ENCODE data around the gene USP35.

The USP35 gene, protein sequence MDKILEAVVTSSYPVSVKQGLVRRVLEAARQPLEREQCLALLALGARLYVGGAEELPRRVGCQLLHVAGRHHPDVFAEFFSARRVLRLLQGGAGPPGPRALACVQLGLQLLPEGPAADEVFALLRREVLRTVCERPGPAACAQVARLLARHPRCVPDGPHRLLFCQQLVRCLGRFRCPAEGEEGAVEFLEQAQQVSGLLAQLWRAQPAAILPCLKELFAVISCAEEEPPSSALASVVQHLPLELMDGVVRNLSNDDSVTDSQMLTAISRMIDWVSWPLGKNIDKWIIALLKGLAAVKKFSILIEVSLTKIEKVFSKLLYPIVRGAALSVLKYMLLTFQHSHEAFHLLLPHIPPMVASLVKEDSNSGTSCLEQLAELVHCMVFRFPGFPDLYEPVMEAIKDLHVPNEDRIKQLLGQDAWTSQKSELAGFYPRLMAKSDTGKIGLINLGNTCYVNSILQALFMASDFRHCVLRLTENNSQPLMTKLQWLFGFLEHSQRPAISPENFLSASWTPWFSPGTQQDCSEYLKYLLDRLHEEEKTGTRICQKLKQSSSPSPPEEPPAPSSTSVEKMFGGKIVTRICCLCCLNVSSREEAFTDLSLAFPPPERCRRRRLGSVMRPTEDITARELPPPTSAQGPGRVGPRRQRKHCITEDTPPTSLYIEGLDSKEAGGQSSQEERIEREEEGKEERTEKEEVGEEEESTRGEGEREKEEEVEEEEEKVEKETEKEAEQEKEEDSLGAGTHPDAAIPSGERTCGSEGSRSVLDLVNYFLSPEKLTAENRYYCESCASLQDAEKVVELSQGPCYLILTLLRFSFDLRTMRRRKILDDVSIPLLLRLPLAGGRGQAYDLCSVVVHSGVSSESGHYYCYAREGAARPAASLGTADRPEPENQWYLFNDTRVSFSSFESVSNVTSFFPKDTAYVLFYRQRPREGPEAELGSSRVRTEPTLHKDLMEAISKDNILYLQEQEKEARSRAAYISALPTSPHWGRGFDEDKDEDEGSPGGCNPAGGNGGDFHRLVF

DNA sequence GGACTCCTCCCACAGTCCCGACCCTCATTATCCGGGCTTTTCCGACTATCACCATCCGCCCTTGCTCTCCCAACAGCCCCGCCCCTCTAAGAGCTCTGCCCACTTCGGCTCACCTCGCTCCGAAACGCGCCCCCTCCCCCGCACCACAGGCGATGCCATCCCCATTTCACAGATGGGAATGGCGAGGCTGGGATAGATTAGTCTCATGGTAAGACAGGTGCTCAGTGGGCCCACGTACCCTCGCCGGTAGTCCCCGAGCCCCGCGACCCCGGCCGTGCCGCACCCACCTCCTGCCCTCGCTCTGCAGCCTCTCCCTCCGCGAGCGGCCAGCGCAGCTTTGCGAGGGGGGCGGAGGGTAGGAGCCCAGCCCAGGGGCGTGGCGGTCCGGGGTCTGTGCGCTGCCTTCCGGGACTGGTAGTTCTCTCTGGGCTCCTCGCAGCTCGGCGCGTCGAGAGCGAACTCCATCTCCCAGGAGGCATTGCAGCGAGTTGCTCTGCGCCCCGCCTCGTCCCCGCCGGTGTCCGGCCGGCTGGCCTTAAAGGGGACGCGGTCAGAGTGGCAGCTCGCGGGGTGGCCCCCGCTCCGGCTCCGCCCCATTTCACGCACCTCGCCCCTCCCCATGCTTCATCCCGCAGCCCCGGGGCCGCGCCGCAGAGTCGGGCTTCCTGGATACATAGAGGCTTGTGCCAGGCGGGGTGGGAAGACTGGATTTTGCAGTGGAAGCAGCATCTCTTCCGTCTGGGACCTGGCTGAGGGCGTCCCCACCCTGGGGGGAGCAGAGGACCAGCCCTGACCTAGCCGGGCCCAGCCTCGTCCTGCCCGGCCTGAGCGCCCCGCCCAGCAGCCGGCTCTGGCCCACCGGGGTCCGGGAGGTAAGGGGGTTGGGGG is at the start of gene USP35, which contains the start of gene KCTD21:
Gene USP35, plus strand, starts transcription at position 634 of the 888 bp plus-strand sequence. CDS start 7,327 bp downstream, outside the sequence.
Gene KCTD21, minus strand, starts transcription at position 341 of the 888 bp plus-strand sequence. CDS start 14,072 bp downstream, outside the sequence.
- Mint-ChIP-seq H3K9me3 (no peaks in the 10 kb centered on the region), H3K27ac (peak within 1 kb of the TSS; percentile 93), H3K4me1 (ENCODE audit: low read depth) (peaks cover 59% of the 10 kb centered on the region), H3K27me3 (no peaks in the 10 kb centered on the region), H3K4me3 (peak within 1 kb of the TSS; percentile 97), H3K36me3 (ENCODE audit: low read depth) (peaks cover 26% of the 10 kb centered on the region)
- intact Hi-C loops (cut with micrococcal nuclease), result loop anchor here (2.0 kb wide), 1 partner anchor 50 kb away; the partner anchor contains the start of gene ALG8

DNA sequence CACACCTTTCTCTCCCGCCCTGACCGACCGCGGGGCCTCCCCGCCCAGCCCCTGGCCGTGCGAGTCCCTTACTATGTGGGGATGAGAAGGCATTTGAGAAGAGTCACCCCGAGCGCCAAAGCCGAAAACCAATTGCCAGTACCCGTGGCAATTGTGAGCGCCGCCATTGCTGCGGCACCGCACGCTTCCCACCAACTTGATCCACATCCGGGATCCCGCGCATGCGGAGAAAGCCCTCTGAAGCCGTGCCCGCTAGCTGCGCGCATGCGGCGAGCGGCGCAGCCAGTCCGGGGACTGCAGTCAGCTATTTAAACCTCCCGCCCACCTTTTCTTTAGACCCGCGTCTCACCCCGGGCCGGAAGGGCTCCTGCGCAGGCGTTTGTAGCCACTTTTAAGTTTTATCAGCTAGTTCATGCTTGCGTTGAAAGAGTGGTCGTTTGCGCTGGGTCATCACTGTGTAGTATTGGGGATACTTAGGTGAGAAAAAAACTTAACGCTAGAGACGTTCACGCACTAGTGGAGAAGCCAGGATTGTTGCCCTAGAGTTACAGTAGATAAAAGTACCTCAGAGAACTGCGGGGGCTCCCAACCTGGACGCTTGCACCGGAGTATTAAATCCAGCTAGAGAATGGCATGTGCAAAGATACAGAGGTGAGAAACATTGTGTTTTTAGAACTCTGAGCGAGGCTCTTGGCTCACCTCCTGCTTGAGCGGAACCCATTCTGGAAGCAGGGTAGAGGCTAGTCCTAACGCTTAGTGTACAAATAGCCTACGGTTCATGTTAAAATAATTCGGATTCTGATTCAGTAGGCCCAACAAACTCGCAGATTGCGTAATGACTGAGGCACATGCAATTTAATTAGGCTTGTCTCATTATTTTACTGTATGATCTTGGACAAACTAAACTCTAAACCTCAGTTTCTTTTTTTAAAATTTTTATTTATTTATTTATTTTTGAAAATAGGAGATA is 49.0 kb upstream of the USP35 start, which contains the start of gene ALG8:
Gene ALG8, minus strand, starts transcription at position 205 of the 970 bp plus-strand sequence. Its CDS starts 38 bp downstream, at position 167.
- Mint-ChIP-seq H3K4me3 (peak within 1 kb of the TSS; percentile 83), H3K36me3 (ENCODE audit: low read depth) (peaks cover 47% of the 10 kb centered on the region), H3K27ac (peak within 1 kb of the TSS; percentile 88), H3K4me1 (ENCODE audit: low read depth) (peaks cover 31% of the 10 kb centered on the region), H3K27me3 (peaks cover 2% of the 10 kb centered on the region), H3K9me3 (no peaks in the 10 kb centered on the region)
- intact Hi-C loops (cut with micrococcal nuclease), result loop anchor here (2.0 kb wide), 1 partner anchor 49 kb away; the partner anchor contains the start of genes KCTD21 and USP35

DNA sequence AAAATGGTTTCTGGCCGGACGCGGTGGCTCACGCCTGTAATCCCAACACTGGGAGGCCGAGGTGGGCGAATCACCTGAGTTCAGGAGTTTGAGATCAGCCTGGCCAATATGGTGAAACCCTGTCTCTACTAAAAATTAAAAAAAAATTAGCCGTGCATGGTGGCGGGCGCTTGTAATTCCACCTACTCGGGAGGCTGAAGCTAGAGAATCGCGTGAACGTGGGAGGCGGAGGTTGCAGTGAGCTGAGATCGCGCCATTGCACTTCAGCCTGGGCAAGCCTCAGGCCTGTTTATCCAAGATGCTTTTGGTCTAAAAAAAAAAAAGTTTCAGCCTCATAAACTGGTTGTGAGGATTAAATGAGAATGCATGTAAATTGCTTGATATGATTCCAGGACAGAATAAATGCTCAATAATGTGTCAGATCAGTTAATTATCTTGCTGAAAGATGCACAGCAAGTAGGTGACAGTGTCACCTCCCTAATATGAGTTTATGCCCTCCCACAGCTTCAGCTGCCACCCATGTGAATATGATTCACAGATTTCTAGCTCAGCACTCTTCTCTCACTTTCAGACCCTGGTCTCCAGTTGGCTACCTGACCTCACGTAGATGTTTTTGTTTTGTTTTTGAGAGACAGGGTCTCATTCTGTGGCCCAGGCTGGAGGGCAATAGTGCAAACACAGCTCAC is 48.2 kb upstream of the USP35 start:
- peaks cover 39% of the 10 kb centered on the region for H3K36me3 Mint-ChIP-seq (ENCODE audit: low read depth)
- H3K4me1 Mint-ChIP-seq (ENCODE audit: low read depth), result peaks cover 31% of the 10 kb centered on the region
- no peak overlapping the region for H3K4me3 Mint-ChIP-seq
- H3K27ac Mint-ChIP-seq, result no peak overlapping the region
- intact Hi-C loops (cut with micrococcal nuclease), result no loop called here
- no peaks in the 10 kb centered on the region for H3K9me3 Mint-ChIP-seq
- peaks cover 2% of the 10 kb centered on the region for H3K27me3 Mint-ChIP-seq

DNA sequence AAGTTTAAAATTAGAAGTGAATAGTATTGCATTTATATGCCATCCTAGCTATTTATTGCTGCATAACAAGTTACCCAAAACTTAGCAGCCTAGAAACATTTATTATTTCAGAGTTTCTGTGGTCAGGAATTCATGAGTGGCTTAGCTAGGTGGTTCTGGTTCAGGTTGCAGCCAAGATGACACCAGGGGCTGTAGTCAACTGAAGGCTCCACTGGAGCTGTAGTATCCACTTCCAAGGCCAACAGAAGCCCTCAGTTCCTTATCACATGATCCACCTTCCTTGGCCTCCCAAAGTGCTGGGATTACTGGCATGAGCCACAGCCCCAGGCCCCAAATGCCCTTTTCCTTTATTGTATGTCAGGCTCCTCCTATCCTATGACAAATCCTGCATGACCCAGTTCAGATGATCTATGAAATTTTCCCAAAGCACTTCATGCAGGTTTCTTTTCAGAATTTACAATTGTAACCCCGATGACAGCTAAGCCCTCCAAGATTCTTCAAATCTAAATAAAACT is 43.2 kb upstream of the USP35 start:
- peaks cover 5% of the 10 kb centered on the region for H3K36me3 Mint-ChIP-seq (ENCODE audit: low read depth)
- intact Hi-C loops (cut with micrococcal nuclease), result no loop called here
- no peak overlapping the region for H3K27ac Mint-ChIP-seq
- H3K4me1 Mint-ChIP-seq (ENCODE audit: low read depth), result peaks cover 13% of the 10 kb centered on the region
- no peak overlapping the region for H3K4me3 Mint-ChIP-seq
- H3K9me3 Mint-ChIP-seq, result no peaks in the 10 kb centered on the region
- peaks cover 2% of the 10 kb centered on the region for H3K27me3 Mint-ChIP-seq

DNA sequence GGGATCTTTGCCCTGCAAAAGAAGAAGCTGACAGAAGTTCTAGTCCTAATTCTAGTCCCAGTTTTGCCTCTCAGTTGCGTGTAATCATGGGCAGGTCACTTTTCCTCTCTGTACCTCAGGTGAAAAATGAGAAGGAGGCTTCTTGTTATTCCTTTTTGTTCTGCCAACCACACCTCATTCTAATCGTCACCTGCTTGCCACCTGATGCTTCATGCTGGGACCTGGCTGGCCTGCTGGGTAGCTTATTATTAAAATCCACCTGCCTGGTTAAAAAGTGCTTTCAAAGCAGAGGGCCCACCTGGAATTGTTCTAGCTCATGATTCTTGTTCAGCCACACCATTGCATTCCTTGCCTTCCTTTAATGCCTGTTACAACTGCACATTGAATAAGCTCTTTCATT is 40.9 kb upstream of the USP35 start:
- no peak overlapping the region for H3K4me3 Mint-ChIP-seq

DNA sequence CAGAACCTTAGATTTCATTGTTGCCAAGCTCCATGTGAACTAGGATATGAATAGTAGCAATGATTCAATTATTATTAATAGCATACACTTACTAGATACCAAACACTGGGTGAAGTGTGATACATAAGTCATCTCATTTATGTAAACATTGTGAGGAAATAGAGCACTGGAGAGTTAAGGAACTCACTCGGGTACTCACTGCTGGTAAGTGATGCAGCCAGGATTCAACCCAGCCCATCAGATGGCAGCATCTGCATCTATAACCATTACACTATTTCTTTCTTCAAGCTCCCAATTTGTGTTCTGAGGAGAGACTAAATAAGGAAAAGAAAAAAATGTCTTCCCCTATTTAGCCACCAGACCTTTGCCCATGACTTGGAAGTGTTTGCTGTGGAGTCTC is 39.1 kb upstream of the USP35 start:
- H3K27me3 Mint-ChIP-seq, result no peaks in the 10 kb centered on the region
- no peaks in the 10 kb centered on the region for H3K36me3 Mint-ChIP-seq (ENCODE audit: low read depth)
- H3K4me3 Mint-ChIP-seq, result no peak overlapping the region
- intact Hi-C loops (cut with micrococcal nuclease), result no loop called here
- H3K4me1 Mint-ChIP-seq (ENCODE audit: low read depth), result no peaks in the 10 kb centered on the region
- no peak overlapping the region for H3K27ac Mint-ChIP-seq
- no peaks in the 10 kb centered on the region for H3K9me3 Mint-ChIP-seq

More for the DNA sequence above, 40.9 kb upstream of the USP35 start:
- Mint-ChIP-seq H3K4me1 (ENCODE audit: low read depth) (peaks cover 13% of the 10 kb centered on the region), H3K27ac (no peak overlapping the region), H3K9me3 (no peaks in the 10 kb centered on the region), H3K36me3 (ENCODE audit: low read depth) (no peaks in the 10 kb centered on the region), H3K27me3 (peaks cover 2% of the 10 kb centered on the region)
- intact Hi-C loops (cut with micrococcal nuclease), result no loop called here

DNA sequence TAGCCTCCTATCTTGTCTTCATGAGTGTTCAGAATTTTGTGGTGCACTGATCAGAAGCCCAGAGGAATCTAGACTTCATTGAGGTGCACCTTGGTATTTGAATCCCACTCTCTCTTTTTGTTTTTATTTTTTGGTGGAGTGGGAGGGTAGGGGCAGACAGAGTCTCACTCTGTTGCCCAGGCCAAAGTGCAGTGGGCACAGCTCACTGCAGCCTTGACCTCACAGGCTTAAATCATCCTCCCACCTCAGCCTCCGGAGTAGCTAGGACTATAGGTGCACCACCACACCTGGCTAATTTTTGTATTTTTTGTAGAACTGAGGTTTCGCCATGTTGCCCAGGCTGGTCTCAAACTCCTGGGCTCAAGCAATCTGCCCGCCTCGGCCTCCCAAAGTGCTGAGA is 38.4 kb upstream of the USP35 start:
- intact Hi-C loops (cut with micrococcal nuclease), result no loop called here
- Mint-ChIP-seq H3K4me3 (no peak overlapping the region), H3K4me1 (ENCODE audit: low read depth) (no peaks in the 10 kb centered on the region), H3K9me3 (no peaks in the 10 kb centered on the region), H3K27ac (no peak overlapping the region), H3K36me3 (ENCODE audit: low read depth) (no peaks in the 10 kb centered on the region), H3K27me3 (no peaks in the 10 kb centered on the region)

DNA sequence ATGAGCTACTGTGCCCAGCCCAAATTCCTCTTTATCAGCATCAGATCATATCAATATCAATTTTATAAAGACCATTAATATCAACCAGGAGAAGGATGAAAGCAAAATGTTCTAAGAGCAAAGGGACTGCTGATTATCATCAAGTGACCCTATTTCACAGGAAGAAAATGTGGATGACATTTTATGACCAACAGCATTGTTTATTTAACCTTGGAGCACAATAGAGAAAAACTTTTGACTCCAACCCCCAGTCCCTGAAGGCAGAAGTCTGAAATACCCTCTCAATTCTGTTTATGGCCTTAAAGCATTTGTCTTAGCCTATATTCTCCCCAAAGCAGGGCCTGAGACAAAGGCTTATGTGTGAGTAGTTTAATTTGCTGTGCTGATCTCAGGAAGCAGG is 38.0 kb upstream of the USP35 start:
- intact Hi-C loops (cut with micrococcal nuclease), result no loop called here
- H3K4me3 Mint-ChIP-seq, result no peak overlapping the region
- no peak overlapping the region for H3K27ac Mint-ChIP-seq
- no peaks in the 10 kb centered on the region for H3K9me3 Mint-ChIP-seq
- H3K36me3 Mint-ChIP-seq (ENCODE audit: low read depth), result no peaks in the 10 kb centered on the region
- no peaks in the 10 kb centered on the region for H3K4me1 Mint-ChIP-seq (ENCODE audit: low read depth)
- no peaks in the 10 kb centered on the region for H3K27me3 Mint-ChIP-seq

DNA sequence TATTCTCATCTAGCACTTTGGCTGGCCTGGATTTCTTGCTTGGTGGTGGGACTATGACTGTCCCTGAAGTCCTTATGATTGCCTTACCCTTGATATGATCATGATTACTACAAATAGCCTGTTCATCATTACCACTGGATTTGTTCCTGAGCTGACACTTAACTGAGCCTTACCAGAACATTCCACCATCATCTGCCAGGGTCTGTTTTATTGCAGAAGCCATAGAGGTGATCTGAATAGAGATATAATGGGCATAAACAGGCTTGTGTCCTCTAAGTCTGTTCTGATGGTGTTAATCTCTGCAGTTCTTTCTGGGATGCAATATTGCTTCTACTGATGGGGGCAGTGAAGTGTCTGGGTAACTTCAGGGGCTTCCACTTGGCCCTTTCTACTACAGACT is 36.9 kb upstream of the USP35 start:
- H3K4me3 Mint-ChIP-seq, result no peak overlapping the region
- no peaks in the 10 kb centered on the region for H3K27me3 Mint-ChIP-seq
- H3K9me3 Mint-ChIP-seq, result no peaks in the 10 kb centered on the region
- no peaks in the 10 kb centered on the region for H3K36me3 Mint-ChIP-seq (ENCODE audit: low read depth)
- intact Hi-C loops (cut with micrococcal nuclease), result no loop called here
- H3K4me1 Mint-ChIP-seq (ENCODE audit: low read depth), result no peaks in the 10 kb centered on the region
- H3K27ac Mint-ChIP-seq, result no peak overlapping the region

DNA sequence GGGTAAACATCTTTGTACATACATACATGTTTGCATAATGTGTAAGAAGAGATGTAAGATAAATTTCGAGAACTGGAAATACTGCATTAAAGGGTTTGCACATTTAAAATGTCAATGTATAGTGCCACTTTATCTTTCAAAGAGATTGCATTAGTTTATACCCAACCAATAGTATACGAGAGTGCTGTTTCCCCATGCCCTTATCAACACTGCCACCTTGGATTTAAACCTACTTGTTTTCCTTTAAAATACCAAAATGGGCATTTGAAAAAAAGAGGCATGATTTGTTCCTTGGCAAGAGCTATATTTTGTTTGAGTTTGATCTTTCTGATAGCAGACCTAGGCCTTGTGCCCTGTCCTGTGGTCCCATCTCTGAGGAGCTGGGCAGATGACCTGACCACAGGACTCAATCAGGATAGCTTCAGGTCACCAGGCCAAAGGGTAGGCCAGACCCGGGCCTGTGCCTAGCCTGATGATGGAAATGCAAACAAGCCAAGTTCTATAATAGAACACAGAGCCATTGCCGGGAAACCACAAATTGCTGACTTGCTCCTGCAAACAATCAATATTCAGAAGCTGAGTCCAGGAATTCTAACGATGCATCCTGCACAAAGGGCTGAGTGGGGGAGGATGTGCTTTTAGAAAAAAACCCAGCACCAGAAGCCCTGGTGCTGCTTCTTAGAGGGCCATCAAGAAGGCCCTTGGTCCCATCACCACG is 32.4 kb upstream of the USP35 start:
- no peak overlapping the region for H3K4me3 Mint-ChIP-seq

DNA sequence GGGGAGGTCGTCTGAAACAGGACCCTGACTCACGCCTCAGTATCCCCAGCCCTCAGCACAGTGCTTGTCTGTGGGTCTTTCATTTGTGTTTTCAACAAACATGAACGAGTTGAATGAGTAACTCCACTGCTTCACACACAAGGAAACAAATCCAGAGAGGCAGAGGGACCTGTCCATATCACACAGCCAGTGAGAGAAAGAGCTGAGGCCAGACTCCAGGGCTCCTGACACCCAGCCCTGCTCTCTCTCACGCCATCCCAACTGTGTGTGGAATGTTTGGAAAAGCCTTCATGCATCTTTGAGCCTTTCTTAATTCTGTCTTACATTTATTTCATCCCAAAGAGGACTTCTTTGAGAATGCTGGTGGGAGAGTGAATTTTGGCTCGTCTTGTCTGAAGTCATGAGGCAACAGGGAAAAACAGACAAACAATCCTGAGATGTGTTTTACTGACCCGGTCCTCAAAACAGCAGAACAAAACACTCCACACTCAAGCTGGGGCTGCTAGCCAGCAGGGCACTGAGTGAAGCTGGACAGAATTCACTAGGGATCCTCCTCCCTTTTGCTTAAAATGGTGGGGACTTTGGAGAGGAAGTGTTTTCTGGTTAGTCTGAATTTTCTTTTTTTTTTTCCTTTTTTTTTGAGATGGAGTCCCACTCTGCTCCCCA is 29.6 kb upstream of the USP35 start:
- Mint-ChIP-seq H3K27me3 (peaks cover 6% of the 10 kb centered on the region), H3K4me1 (ENCODE audit: low read depth) (no peaks in the 10 kb centered on the region), H3K4me3 (no peak overlapping the region), H3K27ac (no peak overlapping the region), H3K36me3 (ENCODE audit: low read depth) (no peaks in the 10 kb centered on the region), H3K9me3 (no peaks in the 10 kb centered on the region)
- intact Hi-C loops (cut with micrococcal nuclease), result no loop called here

More for the DNA sequence above, 32.4 kb upstream of the USP35 start:
- intact Hi-C loops (cut with micrococcal nuclease), result no loop called here
- no peak overlapping the region for H3K27ac Mint-ChIP-seq
- peaks cover 4% of the 10 kb centered on the region for H3K27me3 Mint-ChIP-seq
- no peaks in the 10 kb centered on the region for H3K36me3 Mint-ChIP-seq (ENCODE audit: low read depth)
- H3K9me3 Mint-ChIP-seq, result no peaks in the 10 kb centered on the region
- H3K4me1 Mint-ChIP-seq (ENCODE audit: low read depth), result no peaks in the 10 kb centered on the region

Data from dendritic cell treated with granulocyte-macrophage colony-stimulating factor and Interleukin-4, amounts not matched to agents 40 ng/mL and 50 ng/mL, for 4 days (primary cell).